Fibroblast of lung (primary cell): ENCODE measurements around the gene TRIM14. TPM values are rescaled to one million over a fixed set of nuclear protein-coding genes. Genes with fewer than 3 reads are reported as not detected.

Experiments used
- DNase-seq, 2 donors: peaks; one replicate each; pipeline versions ENCODE4 v3.0.0 to v3.0.0-alpha.2; 2010; ENCODE audit warnings: low read depth in 2 of 2
- H2AFZ ChIP-seq: 2 replicates; pipeline ENCODE4 v1.5.1; 2012; ENCODE audit warnings: low read length, control low read depth, inconsistent platforms
- H3K27ac ChIP-seq: 2 replicates; pipeline ENCODE4 v1.5.1; 2011; ENCODE audit warnings: low read length, control low read depth; ENCODE audit not compliant: insufficient read depth
- H3K27me3 ChIP-seq: 2 replicates; pipeline ENCODE4 v1.5.1; 2011; ENCODE audit warnings: mild to moderate bottlenecking, low read length; ENCODE audit not compliant: control insufficient read depth, insufficient read depth
- H3K36me3 ChIP-seq: 2 replicates; pipeline ENCODE4 v1.5.1; 2011; ENCODE audit warnings: low read length; ENCODE audit not compliant: control insufficient read depth, insufficient read depth
- H3K4me1 ChIP-seq: 2 replicates; pipeline ENCODE4 v1.5.1; 2011; ENCODE audit warnings: low read length; ENCODE audit not compliant: control insufficient read depth, insufficient read depth; ENCODE audit errors: extremely low read depth
- H3K4me2 ChIP-seq: 2 replicates; pipeline ENCODE4 v1.5.1; 2011; ENCODE audit warnings: low read length, control low read depth; ENCODE audit not compliant: insufficient read depth; ENCODE audit errors: extremely low read depth
- H3K4me3 ChIP-seq, 4 experiments: fragments of 200-600 bp in 1 of 4; sonication (generic) in 1 of 4; replicated peaks in 1 of 4; 2 replicates each; pipeline ENCODE4 v1.5.1; 2011 to 2016; ENCODE audit warnings: low read length in 4 of 4, low read depth in 3 of 4, mild to moderate bottlenecking in 3 of 4, control low read depth in 2 of 4, inconsistent platforms in 1 of 4, mixed read lengths in 1 of 4; ENCODE audit not compliant: insufficient read depth in 1 of 4; ENCODE audit errors: control extremely low read depth in 1 of 4
- H3K79me2 ChIP-seq: 2 replicates; pipeline ENCODE4 v1.5.1; 2012; ENCODE audit warnings: mild to moderate bottlenecking, low read length, inconsistent platforms; ENCODE audit not compliant: control insufficient read depth, insufficient read depth
- H3K9ac ChIP-seq: 2 replicates; pipeline ENCODE4 v1.5.1; 2011; ENCODE audit warnings: mild to moderate bottlenecking, low read length, control low read depth; ENCODE audit not compliant: insufficient read depth
- H3K9me3 ChIP-seq: 2 replicates; pipeline ENCODE4 v1.5.1; 2012; ENCODE audit warnings: low read depth, low read length; ENCODE audit not compliant: control insufficient read depth, insufficient read depth
- H4K20me1 ChIP-seq: 2 replicates; pipeline ENCODE4 v1.5.1; 2011; ENCODE audit warnings: low read length; ENCODE audit not compliant: control insufficient read depth, insufficient read depth; ENCODE audit errors: extremely low read depth
- EZH2 ChIP-seq: IDR thresholded peaks from 2 replicates; pipeline ENCODE4 v1.5.1; 2012; ENCODE audit warnings: low read length, control low read depth, mild to moderate bottlenecking; ENCODE audit errors: missing control alignments
- polyA plus RNA-seq, 2 donors: library from polyadenylated mRNA; depleted of rRNA in 1 of 2; stranded (reverse) in 1 of 2; unstranded in 1 of 2; fragments of >200 nt; gene quantifications; 2 replicates each; pipeline ENCODE4 v1.2.1, GENCODE V29; 2011 to 2012; ENCODE audit warnings: missing spikeins in 1 of 2
- total RNA-seq: library from RNA; depleted of rRNA; stranded (reverse); fragments of >200 nt; gene quantifications from 2 replicates; pipeline ENCODE4 v1.2.1, GENCODE V29; 2014
- TF ChIP-seq, protein P1 (sequence below), 2 donors: IDR thresholded peaks in 1 of 2; conservative IDR thresholded peaks in 1 of 2; 1 replicate in 1 of 2; 2 replicates in 1 of 2; pipeline ENCODE4 v1.5.1; 2011 to 2012; ENCODE audit warnings: low read length in 2 of 2, control low read depth in 1 of 2, inconsistent platforms in 1 of 2, low read depth in 1 of 2, mild to moderate bottlenecking in 1 of 2

Gene TRIM14
- total and polyA plus RNA-seq, 2 donors (not counting 1 experiment from before 2014, with no cell fraction given) = 7.8 to 8.6 TPM

GRCh38 chr9:98164912-98165311 is 45.9 kb upstream of the TRIM14 start:
- Histone ChIP-seq H3K4me1 (no peaks in the 10 kb centered on the region), H3K27ac (no peak overlapping the region), H3K4me2 (no peak overlapping the region), H3K9ac (no peak overlapping the region), H3K4me3 (no peak overlapping the region), H3K79me2 (no peaks in the 10 kb centered on the region), H3K36me3 (no peaks in the 10 kb centered on the region), H3K27me3 (peaks cover 12% of the 10 kb centered on the region), H3K9me3 (no peaks in the 10 kb centered on the region), H2AFZ (no peak overlapping the region), H4K20me1 (no peaks in the 10 kb centered on the region)
- DNase-seq = no peak
- TF ChIP-seq, protein P1, sequence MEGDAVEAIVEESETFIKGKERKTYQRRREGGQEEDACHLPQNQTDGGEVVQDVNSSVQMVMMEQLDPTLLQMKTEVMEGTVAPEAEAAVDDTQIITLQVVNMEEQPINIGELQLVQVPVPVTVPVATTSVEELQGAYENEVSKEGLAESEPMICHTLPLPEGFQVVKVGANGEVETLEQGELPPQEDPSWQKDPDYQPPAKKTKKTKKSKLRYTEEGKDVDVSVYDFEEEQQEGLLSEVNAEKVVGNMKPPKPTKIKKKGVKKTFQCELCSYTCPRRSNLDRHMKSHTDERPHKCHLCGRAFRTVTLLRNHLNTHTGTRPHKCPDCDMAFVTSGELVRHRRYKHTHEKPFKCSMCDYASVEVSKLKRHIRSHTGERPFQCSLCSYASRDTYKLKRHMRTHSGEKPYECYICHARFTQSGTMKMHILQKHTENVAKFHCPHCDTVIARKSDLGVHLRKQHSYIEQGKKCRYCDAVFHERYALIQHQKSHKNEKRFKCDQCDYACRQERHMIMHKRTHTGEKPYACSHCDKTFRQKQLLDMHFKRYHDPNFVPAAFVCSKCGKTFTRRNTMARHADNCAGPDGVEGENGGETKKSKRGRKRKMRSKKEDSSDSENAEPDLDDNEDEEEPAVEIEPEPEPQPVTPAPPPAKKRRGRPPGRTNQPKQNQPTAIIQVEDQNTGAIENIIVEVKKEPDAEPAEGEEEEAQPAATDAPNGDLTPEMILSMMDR (conservative IDR thresholded peaks at IDR 0.05 in 1 of 2, IDR thresholded peaks at IDR 0.05 in 1 of 2; ENCODE audit: low read depth in 1 of 2, low read length in 2 of 2) = no peak
- TF ChIP-seq EZH2 = no peak

DNA sequence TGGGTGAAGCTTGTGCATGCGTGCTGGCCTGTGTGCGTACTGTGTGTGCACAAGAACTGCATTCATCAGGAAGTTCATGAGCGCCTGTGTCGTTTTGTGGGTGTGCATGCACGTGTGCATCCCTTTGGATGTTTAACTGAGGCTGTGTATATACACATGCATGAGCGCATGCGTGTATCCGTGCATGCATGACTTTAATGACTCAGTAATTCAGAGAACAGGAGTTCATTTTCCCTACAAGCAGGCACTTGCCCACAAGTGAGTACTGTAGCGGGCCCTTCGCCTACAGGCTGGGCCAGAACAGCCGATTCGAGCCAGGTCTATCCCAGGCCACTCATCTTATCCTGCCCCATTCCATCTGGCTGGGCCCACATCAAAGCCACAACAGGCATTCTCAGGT is 43.6 kb upstream of the TRIM14 start:
- Histone ChIP-seq H3K36me3 (no peaks in the 10 kb centered on the region), H3K9ac (no peak overlapping the region), H4K20me1 (no peaks in the 10 kb centered on the region), H3K27me3 (peaks cover 9% of the 10 kb centered on the region), H2AFZ (no peak overlapping the region), H3K79me2 (no peaks in the 10 kb centered on the region), H3K4me3 (no peak overlapping the region), H3K4me2 (no peak overlapping the region), H3K4me1 (no peaks in the 10 kb centered on the region), H3K27ac (no peak overlapping the region), H3K9me3 (no peaks in the 10 kb centered on the region)
- TF ChIP-seq EZH2 = no peak
- TF ChIP-seq, protein P1 (conservative IDR thresholded peaks at IDR 0.05 in 1 of 2, IDR thresholded peaks at IDR 0.05 in 1 of 2; ENCODE audit: low read depth in 1 of 2, low read length in 2 of 2) = no peak
- DNase-seq = no peak

- Histone ChIP-seq H3K4me1 (no peaks in the 10 kb centered on the region), H3K27me3 (peaks cover 8% of the 10 kb centered on the region), H3K4me2 (no peak overlapping the region), H3K9me3 (no peaks in the 10 kb centered on the region), H3K79me2 (no peaks in the 10 kb centered on the region), H3K4me3 (no peak overlapping the region), H3K27ac (no peak overlapping the region), H3K36me3 (no peaks in the 10 kb centered on the region), H3K9ac (no peak overlapping the region), H4K20me1 (no peaks in the 10 kb centered on the region), H2AFZ (no peak overlapping the region)
- DNase-seq = no peak
- TF ChIP-seq EZH2 = no peak
- TF ChIP-seq, protein P1 (conservative IDR thresholded peaks at IDR 0.05 in 1 of 2, IDR thresholded peaks at IDR 0.05 in 1 of 2; ENCODE audit: low read depth in 1 of 2, low read length in 2 of 2) = no peak
Measured at GRCh38 chr9:98161851-98162250, 42.8 kb upstream of the TRIM14 start.
